H1 (cell line): ENCODE measurements around the gene CTBP2. TPM values are rescaled to one million over a fixed set of nuclear protein-coding genes. Genes with fewer than 3 reads are reported as not detected.

Experiments used
- CTCF ChIA-PET: fragments of 300-600 bp; sonication (Branson Sonifier 250); formaldehyde crosslinking; loops from one replicate; lab custom pipeline; 2021; ENCODE audit not compliant: partially characterized antibody; lab: Charles Lee
- POLR2A ChIA-PET: fragments of 300-600 bp; sonication (Branson Sonifier 250); formaldehyde crosslinking; loops from one replicate; lab custom pipeline; 2021; ENCODE audit warnings: inconsistent platforms; ENCODE audit not compliant: partially characterized antibody; lab: Charles Lee
- DNase-seq, 2 experiments: peaks; one replicate each; pipeline versions ENCODE4 v3.0.0 to v3.0.0-alpha.2; 2010 to 2022; ENCODE audit warnings: low spot score in 2 of 2, low read depth in 1 of 2, mixed read lengths in 1 of 2
- FAIRE-seq: peaks from 2 replicates; lab custom pipeline; 2011; peaks lifted over from hg19 to GRCh38; lab: Jason Lieb, UNC
- H2AFZ ChIP-seq: 2 replicates; pipeline ENCODE4 v1.8.1; 2012; ENCODE audit warnings: low read length, inconsistent platforms
- H2AK5ac ChIP-seq: 2 replicates; pipeline ENCODE4 v1.6.1; 2013; ENCODE audit warnings: low read depth, low read length
- H2BK120ac ChIP-seq: replicated peaks from 2 replicates; pipeline ENCODE3; 2013; ENCODE audit warnings: low read depth, low read length, inconsistent platforms
- H2BK12ac ChIP-seq: 2 replicates; pipeline ENCODE4 v1.6.1; 2013; ENCODE audit warnings: low read depth, low read length
- H2BK15ac ChIP-seq: 2 replicates; pipeline ENCODE4 v1.6.1; 2013; ENCODE audit warnings: low read length
- H2BK20ac ChIP-seq: 2 replicates; pipeline ENCODE4 v1.6.1; 2013; ENCODE audit warnings: low read length
- H2BK5ac ChIP-seq: 2 replicates; pipeline ENCODE4 v1.6.1; 2013; ENCODE audit warnings: low read depth, low read length
- H3K14ac ChIP-seq: 2 replicates; pipeline ENCODE4 v1.6.1; 2013; ENCODE audit warnings: inconsistent platforms; ENCODE audit not compliant: insufficient read length
- H3K18ac ChIP-seq: 2 replicates; pipeline ENCODE4 v1.6.1; 2013; ENCODE audit warnings: low read length; ENCODE audit errors: extremely low read depth
- H3K23ac ChIP-seq: 2 replicates; pipeline ENCODE4 v1.6.1; 2013; ENCODE audit warnings: inconsistent platforms; ENCODE audit not compliant: insufficient read length
- H3K23me2 ChIP-seq: 2 replicates; pipeline ENCODE4 v1.6.1; 2013; ENCODE audit warnings: low read depth, low read length
- H3K27ac ChIP-seq: 2 replicates; pipeline ENCODE4 v1.6.1; 2011; ENCODE audit warnings: low read depth, low read length, inconsistent platforms
- H3K27me3 ChIP-seq, 4 experiments: replicated peaks in 1 of 4; 1 replicate in 1 of 4; 2 replicates in 3 of 4; pipeline versions ENCODE4 v1.6.1 to v1.8.1; 2011 to 2013; ENCODE audit warnings: low read length in 3 of 4, mild to moderate bottlenecking in 3 of 4, inconsistent platforms in 2 of 4, mixed read lengths in 2 of 4, moderate library complexity in 1 of 4; ENCODE audit not compliant: control insufficient read depth in 3 of 4, insufficient read depth in 3 of 4; ENCODE audit errors: extremely low read depth in 1 of 4
- H3K36me3 ChIP-seq, 4 experiments: 2 replicates each; pipeline versions ENCODE4 v1.6.1 to v1.8.1; 2011 to 2013; ENCODE audit warnings: mild to moderate bottlenecking in 4 of 4, low read length in 3 of 4, moderate library complexity in 2 of 4, control low read depth in 1 of 4, inconsistent platforms in 1 of 4; ENCODE audit not compliant: insufficient read depth in 4 of 4, control insufficient read depth in 2 of 4
- H3K4ac ChIP-seq: replicated peaks from 2 replicates; pipeline ENCODE3; 2013; ENCODE audit warnings: low read length, low read depth, mixed read lengths, inconsistent platforms; ENCODE audit not compliant: insufficient read length
- H3K4me1 ChIP-seq, 4 experiments: replicated peaks in 1 of 4; 1 replicate in 1 of 4; 2 replicates in 3 of 4; pipeline versions ENCODE4 v1.6.1 to v1.8.1; 2011 to 2013; ENCODE audit warnings: low read length in 3 of 4, inconsistent platforms in 2 of 4, mixed read lengths in 1 of 4; ENCODE audit not compliant: insufficient read depth in 4 of 4, control insufficient read depth in 3 of 4
- H3K4me2 ChIP-seq, 2 experiments: 2 replicates each; pipeline versions ENCODE4 v1.6.1 to v1.8.1; 2011 to 2013; ENCODE audit warnings: low read depth in 2 of 2, low read length in 2 of 2, control low read depth in 1 of 2, inconsistent platforms in 1 of 2, mild to moderate bottlenecking in 1 of 2; ENCODE audit not compliant: insufficient read depth in 1 of 2
- H3K4me3 ChIP-seq, 4 experiments: fragments of 200-600, 300-600 bp in 1 of 4; sonication (generic), shearing (Covaris generic), sonication (Bioruptor Twin) in 1 of 4; 2 replicates each; pipeline versions ENCODE4 v1.5.1 to v1.8.1; 2011 to 2016; ENCODE audit warnings: low read length in 4 of 4, low read depth in 3 of 4, control low read depth in 2 of 4, inconsistent platforms in 2 of 4, mild to moderate bottlenecking in 2 of 4, mixed read lengths in 1 of 4, moderate library complexity in 1 of 4; ENCODE audit not compliant: insufficient read depth in 2 of 4; ENCODE audit errors: extremely low read depth in 1 of 4
- H3K56ac ChIP-seq: replicated peaks from 2 replicates; pipeline ENCODE3; 2013; ENCODE audit warnings: low read depth, mild to moderate bottlenecking, mixed read lengths, low read length, inconsistent platforms; ENCODE audit not compliant: insufficient read length
- H3K79me1 ChIP-seq: 2 replicates; pipeline ENCODE4 v1.6.1; 2013; ENCODE audit warnings: low read depth, low read length, control low read depth
- H3K79me2 ChIP-seq, 2 experiments: 2 replicates each; pipeline versions ENCODE4 v1.6.1 to v1.8.1; 2012 to 2013; ENCODE audit warnings: low read length in 2 of 2, mild to moderate bottlenecking in 2 of 2, inconsistent platforms in 1 of 2; ENCODE audit not compliant: insufficient read depth in 2 of 2, control insufficient read depth in 1 of 2
- H3K9ac ChIP-seq, 4 experiments: replicated peaks in 1 of 4; 1 replicate in 1 of 4; 2 replicates in 3 of 4; pipeline versions ENCODE4 v1.6.1 to v1.8.1; 2011 to 2013; ENCODE audit warnings: low read depth in 3 of 4, low read length in 3 of 4, control low read depth in 2 of 4, mild to moderate bottlenecking in 2 of 4, moderate library complexity in 2 of 4, inconsistent platforms in 1 of 4; ENCODE audit errors: extremely low read depth in 1 of 4
- H3K9me3 ChIP-seq, 2 experiments: 2 replicates each; pipeline versions ENCODE4 v1.6.1 to v1.8.1; 2012 to 2013; ENCODE audit warnings: mild to moderate bottlenecking in 2 of 2, moderate library complexity in 2 of 2, control low read depth in 1 of 2, inconsistent platforms in 1 of 2, low read depth in 1 of 2, low read length in 1 of 2, mixed read lengths in 1 of 2; ENCODE audit not compliant: insufficient read depth in 2 of 2
- H4K20me1 ChIP-seq, 2 experiments: replicated peaks in 1 of 2; 2 replicates each; pipeline versions ENCODE3 to v1.8.1; 2011 to 2013; ENCODE audit warnings: inconsistent platforms in 2 of 2, low read length in 2 of 2, mild to moderate bottlenecking in 1 of 2; ENCODE audit not compliant: insufficient read depth in 2 of 2, control insufficient read depth in 1 of 2
- H4K5ac ChIP-seq: 2 replicates; pipeline ENCODE4 v1.6.1; 2013; ENCODE audit warnings: low read length, low read depth, mixed read lengths, inconsistent platforms; ENCODE audit not compliant: insufficient read length
- H4K8ac ChIP-seq: 2 replicates; pipeline ENCODE4 v1.8.0; 2013; ENCODE audit warnings: mild to moderate bottlenecking, moderate library complexity, low read length, inconsistent platforms; ENCODE audit not compliant: insufficient read depth; ENCODE audit errors: extremely low read depth
- H4K91ac ChIP-seq: replicated peaks from 2 replicates; pipeline ENCODE3; 2013; ENCODE audit warnings: low read length, mixed read lengths, inconsistent platforms; ENCODE audit not compliant: insufficient read length
- CHD2 ChIP-seq: IDR thresholded peaks from 2 replicates; pipeline ENCODE4 v1.6.1; 2012; ENCODE audit warnings: low read length, improper control_type of control experiment
- EGR1 ChIP-seq: IDR thresholded peaks from 2 replicates; pipeline ENCODE4 v1.6.1; 2011; ENCODE audit warnings: low read depth, low read length, borderline replicate concordance
- JUN ChIP-seq: IDR thresholded peaks from 2 replicates; pipeline ENCODE4 v1.6.1; 2011; ENCODE audit warnings: low read depth, mild to moderate bottlenecking, improper control_type of control experiment, low read length
- MAFK ChIP-seq: IDR thresholded peaks from 2 replicates; pipeline ENCODE4 v1.6.1; 2012; ENCODE audit warnings: low read depth, mild to moderate bottlenecking, improper control_type of control experiment, low read length
- NANOG ChIP-seq: IDR thresholded peaks from 2 replicates; pipeline ENCODE4 v1.6.1; 2011; ENCODE audit warnings: low read length, low read depth, mild to moderate bottlenecking, inconsistent platforms; ENCODE audit not compliant: insufficient read depth, poor library complexity, severe bottlenecking
- NRF1 ChIP-seq: IDR thresholded peaks from 2 replicates; pipeline ENCODE4 v1.6.1; 2011; ENCODE audit warnings: mild to moderate bottlenecking, low read depth, low read length, improper control_type of control experiment
- PHF8 ChIP-seq: fragments of 200-600 bp; sonication (generic); conservative IDR thresholded peaks from 2 replicates; pipeline ENCODE4 v1.7.1; 2012; ENCODE audit warnings: low read depth, mild to moderate bottlenecking, inconsistent platforms, low read length, moderate library complexity
- POLR2A ChIP-seq, 2 experiments: IDR thresholded peaks; 1 replicate in 1 of 2; 2 replicates in 1 of 2; pipeline ENCODE4 v1.6.1; 2011; ENCODE audit warnings: low read depth in 2 of 2, low read length in 2 of 2, mild to moderate bottlenecking in 2 of 2; ENCODE audit errors: control extremely low read depth in 1 of 2
- RAD21 ChIP-seq, 2 experiments: IDR thresholded peaks in 1 of 2; conservative IDR thresholded peaks in 1 of 2; 2 replicates each; pipeline ENCODE4 v1.6.1; 2011; ENCODE audit warnings: low read depth in 2 of 2, low read length in 2 of 2, improper control_type of control experiment in 1 of 2, inconsistent platforms in 1 of 2, mild to moderate bottlenecking in 1 of 2, moderate library complexity in 1 of 2
- SAP30 ChIP-seq: fragments of 300-600 bp; sonication (generic); IDR thresholded peaks from 2 replicates; pipeline ENCODE4 v1.7.1; 2012; ENCODE audit warnings: low read length, moderate library complexity, mild to moderate bottlenecking, inconsistent platforms; ENCODE audit not compliant: insufficient read depth, insufficient replicate concordance
- SUZ12 ChIP-seq: fragments of 200-600 bp; sonication (generic); IDR thresholded peaks from 2 replicates; pipeline ENCODE4 v1.6.1; 2012; ENCODE audit warnings: mild to moderate bottlenecking, inconsistent platforms, low read length, moderate library complexity, mixed read lengths
- TAF1 ChIP-seq: IDR thresholded peaks from 2 replicates; pipeline ENCODE4 v1.6.1; 2011; ENCODE audit warnings: mild to moderate bottlenecking, low read depth, low read length
- TCF12 ChIP-seq: IDR thresholded peaks from 2 replicates; pipeline ENCODE4 v1.6.1; 2011; ENCODE audit warnings: low read depth, mild to moderate bottlenecking, low read length
- YY1 ChIP-seq: IDR thresholded peaks from 2 replicates; pipeline ENCODE4 v1.6.1; 2011; ENCODE audit warnings: low read depth, mild to moderate bottlenecking, low read length
- WGBS, 2 experiments: shearing (Covaris generic) in 1 of 2; methylation state at CpG; one replicate each; pipeline versions ENCODE4 v1.1.6 to v1.1.7; 2013 to 2015; ENCODE audit warnings: low lambda C conversion rate in 2 of 2, mixed read lengths in 2 of 2, inconsistent platforms in 1 of 2, low coverage in 1 of 2, missing lambda C conversion rate in 1 of 2; ENCODE audit not compliant: insufficient replicate concordance in 2 of 2, insufficient coverage in 1 of 2, insufficient read length in 1 of 2; ENCODE audit errors: extremely low coverage in 1 of 2, missing lambda C conversion rate in 1 of 2; 5-methylcytosine and 5-hydroxymethylcytosine counted together
- polyA plus RNA-seq, 7 experiments: library from polyadenylated mRNA; depleted of rRNA in 3 of 7; stranded (reverse) in 5 of 7; unstranded in 2 of 7; fragments of >200 nt in 5 of 7; fragments of 200-250 nt in 2 of 7; gene quantifications; 1 replicate in 5 of 7; 2 replicates in 1 of 7; 4 replicates in 1 of 7; pipeline versions ENCODE4 v1.2.1 to v1.2.3, GENCODE V29; 2011 to 2013; ENCODE audit warnings: missing spikeins in 2 of 7, mixed read lengths in 2 of 7
- total RNA-seq: library from RNA; stranded (reverse); fragmentation: NEBNext Ultra II Directional; extraction: Animal tissue kit (Norgen Biotek cat#: 25700); gene quantifications from 2 replicates; pipeline ENCODE4 v1.2.1, GENCODE V29; 2021

The CTBP2 gene
- total and polyA plus RNA-seq, 2 of the 8 experiments (the other 6 are each of a cell fraction or from before 2014, with no cell fraction given): 208 to 221 TPM

GRCh38 chr10:124996854-124997215, 163.5 kb downstream of the CTBP2 start:
- Histone ChIP-seq H3K27ac (no peak overlapping the region), H2BK15ac (no peak overlapping the region), H3K56ac (no peak overlapping the region), H2BK12ac (no peak overlapping the region), H3K4ac (no peak overlapping the region), H3K9ac (no peak overlapping the region), H4K91ac (no peak overlapping the region), H2AFZ (no peak overlapping the region), H3K4me3 (no peak overlapping the region), H2AK5ac (no peak overlapping the region), H3K36me3 (peaks cover 44 to 97% (median 73%) of the 10 kb centered on the region in 4 experiments), H2BK5ac (no peak overlapping the region), H4K5ac (no peak overlapping the region), H3K4me2 (no peak overlapping the region), H4K8ac (no peak overlapping the region), H3K14ac (no peak overlapping the region), H3K4me1 (peaks cover 0 to 2% (median 0%) of the 10 kb centered on the region in 4 experiments; a peak in 1 of 7 replicates), H3K27me3 (no peaks in the 10 kb centered on the region), H2BK20ac (no peak overlapping the region), H3K79me2 (peaks cover 0 to 14% of the 10 kb centered on the region in 2 experiments; a peak in 1 of 4 replicates), H3K18ac (no peak overlapping the region), H3K9me3 (no peaks in the 10 kb centered on the region), H3K23ac (no peak overlapping the region), H3K23me2 (no peaks in the 10 kb centered on the region), H2BK120ac (no peak overlapping the region), H4K20me1 (peaks cover 23 to 28% of the 10 kb centered on the region in 2 experiments), H3K79me1 (peaks cover 4% of the 10 kb centered on the region; the same call in 1 of the 2 replicates)
- POLR2A ChIA-PET: interaction anchor here (1.4 kb wide), 1 partner anchor 9 kb away, joined by 3 read pairs; no protein-coding TSS in a partner anchor
- FAIRE-seq: no peak
- peak in 1 of 2 experiments; percentile 40 for DNase-seq
- CTCF ChIA-PET: interaction anchor here (0.8 to 1.6 kb wide), 3 partner anchors 13 to 347 kb away, joined by 3 to 4 read pairs (median 4); no protein-coding TSS in a partner anchor
- 91% methylated on average over 17 of the region's 17 CpGs; no CpG with 5 or more reads in 1 of the 2 experiments for WGBS, 2 experiments
- no peak for TF ChIP-seq TCF12
- no peak for TF ChIP-seq NANOG
- TF ChIP-seq RAD21 (IDR thresholded peaks at IDR 0.05 in 1 of 2, conservative IDR thresholded peaks at IDR 0.05 in 1 of 2; ENCODE audit: low read depth in 2 of 2, low read length in 2 of 2): no peak
- no peak for TF ChIP-seq SUZ12
- no peak for TF ChIP-seq EGR1
- TF ChIP-seq JUN: no peak
- TF ChIP-seq POLR2A (IDR thresholded peaks at IDR 0.05; ENCODE audit: control extremely low read depth in 1 of 2, low read depth in 2 of 2, low read length in 2 of 2): no peak
- TF ChIP-seq YY1: no peak
- TF ChIP-seq MAFK: no peak
- TF ChIP-seq CHD2: no peak
- no peak for TF ChIP-seq NRF1
- TF ChIP-seq SAP30: no peak
- TF ChIP-seq PHF8: no peak
- TF ChIP-seq TAF1: no peak
